ENCODE measurements around the gene TFCP2L1. TPM values are rescaled to one million over a fixed set of nuclear protein-coding genes. Genes with fewer than 3 reads are reported as not detected.

The TFCP2L1 gene
- total and polyA plus RNA-seq, 11 donors, result 0.04 to 1.5 (median 0.17) TPM; not detected in 1

- Histone ChIP-seq H3K4me3 (no peak overlapping the region), H3K27me3 (no peaks in the 10 kb centered on the region), H3K9me3 (no peaks in the 10 kb centered on the region), H3K4me1 (peaks cover 0 to 3% (median 0%) of the 10 kb centered on the region in 12 donors), H3K36me3 (no peaks in the 10 kb centered on the region), H3K27ac (no peak overlapping the region)
- 75 to 88% (median 82%) methylated on average over 4 of the region's 4 CpGs for WGBS, 4 donors
- intact Hi-C loops (cut with DNase I), result no loop called here
- ATAC-seq (no peak), DNase-seq (no peak)
- no peak for TF ChIP-seq POLR2A (IDR thresholded peaks at IDR 0.05)
- TF ChIP-seq, protein P1, sequence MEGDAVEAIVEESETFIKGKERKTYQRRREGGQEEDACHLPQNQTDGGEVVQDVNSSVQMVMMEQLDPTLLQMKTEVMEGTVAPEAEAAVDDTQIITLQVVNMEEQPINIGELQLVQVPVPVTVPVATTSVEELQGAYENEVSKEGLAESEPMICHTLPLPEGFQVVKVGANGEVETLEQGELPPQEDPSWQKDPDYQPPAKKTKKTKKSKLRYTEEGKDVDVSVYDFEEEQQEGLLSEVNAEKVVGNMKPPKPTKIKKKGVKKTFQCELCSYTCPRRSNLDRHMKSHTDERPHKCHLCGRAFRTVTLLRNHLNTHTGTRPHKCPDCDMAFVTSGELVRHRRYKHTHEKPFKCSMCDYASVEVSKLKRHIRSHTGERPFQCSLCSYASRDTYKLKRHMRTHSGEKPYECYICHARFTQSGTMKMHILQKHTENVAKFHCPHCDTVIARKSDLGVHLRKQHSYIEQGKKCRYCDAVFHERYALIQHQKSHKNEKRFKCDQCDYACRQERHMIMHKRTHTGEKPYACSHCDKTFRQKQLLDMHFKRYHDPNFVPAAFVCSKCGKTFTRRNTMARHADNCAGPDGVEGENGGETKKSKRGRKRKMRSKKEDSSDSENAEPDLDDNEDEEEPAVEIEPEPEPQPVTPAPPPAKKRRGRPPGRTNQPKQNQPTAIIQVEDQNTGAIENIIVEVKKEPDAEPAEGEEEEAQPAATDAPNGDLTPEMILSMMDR (IDR thresholded peaks at IDR 0.05), result no peak
Measured at GRCh38 chr2:121182520-121182919, 102.5 kb downstream of the TFCP2L1 start.

DNA sequence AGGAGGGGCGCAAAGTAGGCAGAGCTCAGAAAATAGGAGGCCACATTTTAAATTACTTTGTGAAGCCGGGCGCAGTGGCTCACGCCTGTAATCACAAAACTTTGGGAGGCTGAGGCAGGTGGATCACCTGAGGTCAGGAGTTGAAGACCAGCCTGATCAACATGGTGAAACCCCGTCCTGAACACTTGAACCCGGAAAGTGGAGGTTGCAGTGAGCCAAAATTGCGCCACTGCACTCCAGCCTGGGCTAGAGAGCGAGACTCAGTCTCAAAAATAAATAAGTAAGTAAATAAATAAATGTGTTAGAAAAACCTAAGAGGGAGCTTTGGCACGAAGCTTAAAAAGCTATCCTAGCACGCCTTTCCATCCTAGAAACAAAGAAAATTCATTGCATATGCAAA, 105.5 kb downstream of the TFCP2L1 start:
- no peak overlapping the region for H3K4me3 ChIP-seq
- no peak for TF ChIP-seq POLR2A (IDR thresholded peaks at IDR 0.05)
- TF ChIP-seq, protein P1 (IDR thresholded peaks at IDR 0.05), result no peak
- H3K4me1 ChIP-seq, result peaks cover 0 to 9% (median 0%) of the 10 kb centered on the region in 12 donors
- H3K27me3 ChIP-seq, result peaks cover 0 to 6% (median 0%) of the 10 kb centered on the region in 9 donors
- no peaks in the 10 kb centered on the region for H3K36me3 ChIP-seq
- H3K27ac ChIP-seq, result no peak overlapping the region
- DNase-seq, result no peak
- intact Hi-C loops (cut with DNase I), result no loop called here
- WGBS, 4 donors, result 90 to 94% (median 92%) methylated on average over 10 of the region's 10 CpGs
- no peak for ATAC-seq
- H3K9me3 ChIP-seq, result no peaks in the 10 kb centered on the region

DNA sequence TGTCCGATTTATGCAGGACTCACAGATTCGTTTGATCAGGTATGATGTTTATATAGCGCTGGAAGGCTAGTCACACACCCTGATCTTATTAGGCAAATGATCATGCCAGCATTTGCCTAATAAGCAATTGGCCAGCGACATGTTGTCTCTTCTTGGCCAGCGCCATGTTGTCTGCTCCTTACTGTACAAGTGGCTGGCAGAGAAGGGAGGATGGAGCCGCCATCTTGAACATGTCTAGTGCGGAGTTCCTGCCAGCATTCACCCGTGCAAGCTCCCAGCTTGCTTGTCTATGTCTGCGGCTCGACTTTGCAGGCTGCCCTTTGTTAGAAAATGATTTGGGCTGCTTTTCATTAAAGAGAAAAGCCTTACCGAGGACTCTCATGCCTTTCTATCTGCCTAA, 106.3 kb downstream of the TFCP2L1 start:
- no peak for ATAC-seq
- no peak overlapping the region for H3K27ac ChIP-seq
- no peak overlapping the region for H3K4me3 ChIP-seq
- H3K9me3 ChIP-seq, result no peaks in the 10 kb centered on the region
- H3K4me1 ChIP-seq, result peaks cover 0 to 9% (median 0%) of the 10 kb centered on the region in 12 donors
- TF ChIP-seq, protein P1 (IDR thresholded peaks at IDR 0.05), result no peak
- no peak for TF ChIP-seq POLR2A (IDR thresholded peaks at IDR 0.05)
- intact Hi-C loops (cut with DNase I), result no loop called here
- DNase-seq, result no peak
- 89 to 93% (median 91%) methylated on average over 11 of the region's 11 CpGs for WGBS, 4 donors
- peaks cover 0 to 6% (median 0%) of the 10 kb centered on the region in 9 donors for H3K27me3 ChIP-seq
- H3K36me3 ChIP-seq, result no peaks in the 10 kb centered on the region

DNA sequence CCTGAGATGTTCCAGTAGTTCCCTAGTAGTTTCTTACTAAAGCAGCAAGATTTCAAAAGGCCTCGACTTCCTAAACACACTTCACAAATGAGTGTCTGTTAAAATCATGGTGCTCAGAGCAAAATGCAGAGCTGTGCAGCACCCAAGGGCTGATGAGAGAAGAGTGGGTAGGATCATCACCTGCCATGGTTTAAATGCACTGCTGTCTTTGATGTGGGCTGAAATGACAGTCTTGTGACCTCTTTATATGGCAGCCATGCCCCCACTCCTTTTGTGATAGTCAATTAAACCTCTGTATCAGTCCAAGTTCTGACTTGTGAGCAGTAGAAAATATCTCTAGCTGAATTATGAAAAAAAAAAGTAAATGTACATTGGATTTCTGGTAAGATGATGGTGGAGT, 107.1 kb downstream of the TFCP2L1 start:
- DNase-seq, result no peak
- no peaks in the 10 kb centered on the region for H3K9me3 ChIP-seq
- H3K27me3 ChIP-seq, result peaks cover 0 to 6% (median 0%) of the 10 kb centered on the region in 9 donors
- H3K27ac ChIP-seq, result no peak overlapping the region
- H3K4me1 ChIP-seq, result peaks cover 0 to 9% (median 0%) of the 10 kb centered on the region in 12 donors
- no peaks in the 10 kb centered on the region for H3K36me3 ChIP-seq
- no peak overlapping the region for H3K4me3 ChIP-seq
- intact Hi-C loops (cut with DNase I), result no loop called here
- TF ChIP-seq POLR2A (IDR thresholded peaks at IDR 0.05), result no peak
- TF ChIP-seq, protein P1 (IDR thresholded peaks at IDR 0.05), result no peak
- 81 to 93% (median 83%) methylated on average over 1 of the region's 1 CpG for WGBS, 4 donors
- no peak for ATAC-seq
